SK-N-SH (cell line): ENCODE results near the gene SCRN1.

Source experiments
- CTCF ChIP-seq: fragments of 200-600 bp; sonication (generic); IDR thresholded peaks from 2 replicates; pipeline ENCODE4 v1.6.1; 2017; ENCODE audit warnings: antibody characterized with exemption, mild to moderate bottlenecking, moderate library complexity
- ELF1 ChIP-seq: IDR thresholded peaks from 2 replicates; pipeline ENCODE4 v1.4.0; 2012
- FOXM1 ChIP-seq: IDR thresholded peaks from 2 replicates; pipeline ENCODE4 v1.4.0; 2012; ENCODE audit warnings: low read depth, mild to moderate bottlenecking
- NFIC ChIP-seq: IDR thresholded peaks from 2 replicates; pipeline ENCODE4 v1.4.0; 2012; ENCODE audit warnings: borderline replicate concordance
- POLR2AphosphoS5 ChIP-seq: IDR thresholded peaks from 2 replicates; pipeline ENCODE4 v1.6.1; 2012; ENCODE audit warnings: low read depth, low read length

DNA sequence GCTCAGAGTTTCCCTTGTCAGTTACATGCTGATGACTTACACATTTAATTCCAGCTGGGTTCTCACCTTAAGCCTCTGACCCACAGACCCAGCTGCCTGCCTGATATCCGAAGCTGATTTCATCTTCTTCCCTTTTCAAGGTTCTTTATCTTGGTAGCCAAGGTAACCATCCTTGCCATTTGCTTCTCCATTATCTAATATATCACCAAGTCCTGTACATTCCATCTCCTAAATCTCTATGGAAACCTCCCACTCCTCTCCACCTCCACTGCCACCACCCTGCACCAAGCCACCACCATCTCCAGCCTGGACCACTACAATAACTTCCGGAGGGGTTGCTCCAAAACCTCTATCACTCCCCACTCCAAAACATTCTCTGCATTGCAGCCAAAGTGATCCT is 19.9 kb downstream of the SCRN1 start:
- no peak for TF ChIP-seq NFIC
- no peak for TF ChIP-seq ELF1
- TF ChIP-seq FOXM1 = no peak
- no peak for TF ChIP-seq CTCF
- TF ChIP-seq POLR2AphosphoS5 = no peak
